H1 (cell line): ENCODE measurements around the gene NR4A3. TPM values are rescaled to one million over a fixed set of nuclear protein-coding genes. Genes with fewer than 3 reads are reported as not detected.

Experiments
- CTCF ChIA-PET: fragments of 300-600 bp; sonication (Branson Sonifier 250); formaldehyde crosslinking; loops from one replicate; lab custom pipeline; 2021; ENCODE audit not compliant: partially characterized antibody; lab: Charles Lee
- POLR2A ChIA-PET: fragments of 300-600 bp; sonication (Branson Sonifier 250); formaldehyde crosslinking; loops from one replicate; lab custom pipeline; 2021; ENCODE audit warnings: inconsistent platforms; ENCODE audit not compliant: partially characterized antibody; lab: Charles Lee
- DNase-seq, 2 experiments: peaks; one replicate each; pipeline versions ENCODE4 v3.0.0 to v3.0.0-alpha.2; 2010 to 2022; ENCODE audit warnings: low spot score in 2 of 2, low read depth in 1 of 2, mixed read lengths in 1 of 2
- FAIRE-seq: peaks from 2 replicates; lab custom pipeline; 2011; peaks lifted over from hg19 to GRCh38; lab: Jason Lieb, UNC
- H2AFZ ChIP-seq: 2 replicates; pipeline ENCODE4 v1.8.1; 2012; ENCODE audit warnings: low read length, inconsistent platforms
- H2AK5ac ChIP-seq: 2 replicates; pipeline ENCODE4 v1.6.1; 2013; ENCODE audit warnings: low read depth, low read length
- H2BK120ac ChIP-seq: replicated peaks from 2 replicates; pipeline ENCODE3; 2013; ENCODE audit warnings: low read depth, low read length, inconsistent platforms
- H2BK12ac ChIP-seq: 2 replicates; pipeline ENCODE4 v1.6.1; 2013; ENCODE audit warnings: low read depth, low read length
- H2BK15ac ChIP-seq: 2 replicates; pipeline ENCODE4 v1.6.1; 2013; ENCODE audit warnings: low read length
- H2BK20ac ChIP-seq: 2 replicates; pipeline ENCODE4 v1.6.1; 2013; ENCODE audit warnings: low read length
- H2BK5ac ChIP-seq: 2 replicates; pipeline ENCODE4 v1.6.1; 2013; ENCODE audit warnings: low read depth, low read length
- H3K14ac ChIP-seq: 2 replicates; pipeline ENCODE4 v1.6.1; 2013; ENCODE audit warnings: inconsistent platforms; ENCODE audit not compliant: insufficient read length
- H3K18ac ChIP-seq: 2 replicates; pipeline ENCODE4 v1.6.1; 2013; ENCODE audit warnings: low read length; ENCODE audit errors: extremely low read depth
- H3K23ac ChIP-seq: 2 replicates; pipeline ENCODE4 v1.6.1; 2013; ENCODE audit warnings: inconsistent platforms; ENCODE audit not compliant: insufficient read length
- H3K23me2 ChIP-seq: 2 replicates; pipeline ENCODE4 v1.6.1; 2013; ENCODE audit warnings: low read depth, low read length
- H3K27ac ChIP-seq: 2 replicates; pipeline ENCODE4 v1.6.1; 2011; ENCODE audit warnings: low read depth, low read length, inconsistent platforms
- H3K27me3 ChIP-seq, 4 experiments: replicated peaks in 1 of 4; 1 replicate in 1 of 4; 2 replicates in 3 of 4; pipeline versions ENCODE4 v1.6.1 to v1.8.1; 2011 to 2013; ENCODE audit warnings: low read length in 3 of 4, mild to moderate bottlenecking in 3 of 4, inconsistent platforms in 2 of 4, mixed read lengths in 2 of 4, moderate library complexity in 1 of 4; ENCODE audit not compliant: control insufficient read depth in 3 of 4, insufficient read depth in 3 of 4; ENCODE audit errors: extremely low read depth in 1 of 4
- H3K36me3 ChIP-seq, 4 experiments: 2 replicates each; pipeline versions ENCODE4 v1.6.1 to v1.8.1; 2011 to 2013; ENCODE audit warnings: mild to moderate bottlenecking in 4 of 4, low read length in 3 of 4, moderate library complexity in 2 of 4, control low read depth in 1 of 4, inconsistent platforms in 1 of 4; ENCODE audit not compliant: insufficient read depth in 4 of 4, control insufficient read depth in 2 of 4
- H3K4ac ChIP-seq: replicated peaks from 2 replicates; pipeline ENCODE3; 2013; ENCODE audit warnings: low read length, low read depth, mixed read lengths, inconsistent platforms; ENCODE audit not compliant: insufficient read length
- H3K4me1 ChIP-seq, 4 experiments: replicated peaks in 1 of 4; 1 replicate in 1 of 4; 2 replicates in 3 of 4; pipeline versions ENCODE4 v1.6.1 to v1.8.1; 2011 to 2013; ENCODE audit warnings: low read length in 3 of 4, inconsistent platforms in 2 of 4, mixed read lengths in 1 of 4; ENCODE audit not compliant: insufficient read depth in 4 of 4, control insufficient read depth in 3 of 4
- H3K4me2 ChIP-seq, 2 experiments: 2 replicates each; pipeline versions ENCODE4 v1.6.1 to v1.8.1; 2011 to 2013; ENCODE audit warnings: low read depth in 2 of 2, low read length in 2 of 2, control low read depth in 1 of 2, inconsistent platforms in 1 of 2, mild to moderate bottlenecking in 1 of 2; ENCODE audit not compliant: insufficient read depth in 1 of 2
- H3K4me3 ChIP-seq, 4 experiments: fragments of 200-600, 300-600 bp in 1 of 4; sonication (generic), shearing (Covaris generic), sonication (Bioruptor Twin) in 1 of 4; 2 replicates each; pipeline versions ENCODE4 v1.5.1 to v1.8.1; 2011 to 2016; ENCODE audit warnings: low read length in 4 of 4, low read depth in 3 of 4, control low read depth in 2 of 4, inconsistent platforms in 2 of 4, mild to moderate bottlenecking in 2 of 4, mixed read lengths in 1 of 4, moderate library complexity in 1 of 4; ENCODE audit not compliant: insufficient read depth in 2 of 4; ENCODE audit errors: extremely low read depth in 1 of 4
- H3K56ac ChIP-seq: replicated peaks from 2 replicates; pipeline ENCODE3; 2013; ENCODE audit warnings: low read depth, mild to moderate bottlenecking, mixed read lengths, low read length, inconsistent platforms; ENCODE audit not compliant: insufficient read length
- H3K79me1 ChIP-seq: 2 replicates; pipeline ENCODE4 v1.6.1; 2013; ENCODE audit warnings: low read depth, low read length, control low read depth
- H3K79me2 ChIP-seq, 2 experiments: 2 replicates each; pipeline versions ENCODE4 v1.6.1 to v1.8.1; 2012 to 2013; ENCODE audit warnings: low read length in 2 of 2, mild to moderate bottlenecking in 2 of 2, inconsistent platforms in 1 of 2; ENCODE audit not compliant: insufficient read depth in 2 of 2, control insufficient read depth in 1 of 2
- H3K9ac ChIP-seq, 4 experiments: replicated peaks in 1 of 4; 1 replicate in 1 of 4; 2 replicates in 3 of 4; pipeline versions ENCODE4 v1.6.1 to v1.8.1; 2011 to 2013; ENCODE audit warnings: low read depth in 3 of 4, low read length in 3 of 4, control low read depth in 2 of 4, mild to moderate bottlenecking in 2 of 4, moderate library complexity in 2 of 4, inconsistent platforms in 1 of 4; ENCODE audit errors: extremely low read depth in 1 of 4
- H3K9me3 ChIP-seq, 2 experiments: 2 replicates each; pipeline versions ENCODE4 v1.6.1 to v1.8.1; 2012 to 2013; ENCODE audit warnings: mild to moderate bottlenecking in 2 of 2, moderate library complexity in 2 of 2, control low read depth in 1 of 2, inconsistent platforms in 1 of 2, low read depth in 1 of 2, low read length in 1 of 2, mixed read lengths in 1 of 2; ENCODE audit not compliant: insufficient read depth in 2 of 2
- H4K20me1 ChIP-seq, 2 experiments: replicated peaks in 1 of 2; 2 replicates each; pipeline versions ENCODE3 to v1.8.1; 2011 to 2013; ENCODE audit warnings: inconsistent platforms in 2 of 2, low read length in 2 of 2, mild to moderate bottlenecking in 1 of 2; ENCODE audit not compliant: insufficient read depth in 2 of 2, control insufficient read depth in 1 of 2
- H4K5ac ChIP-seq: 2 replicates; pipeline ENCODE4 v1.6.1; 2013; ENCODE audit warnings: low read length, low read depth, mixed read lengths, inconsistent platforms; ENCODE audit not compliant: insufficient read length
- H4K8ac ChIP-seq: 2 replicates; pipeline ENCODE4 v1.8.0; 2013; ENCODE audit warnings: mild to moderate bottlenecking, moderate library complexity, low read length, inconsistent platforms; ENCODE audit not compliant: insufficient read depth; ENCODE audit errors: extremely low read depth
- H4K91ac ChIP-seq: replicated peaks from 2 replicates; pipeline ENCODE3; 2013; ENCODE audit warnings: low read length, mixed read lengths, inconsistent platforms; ENCODE audit not compliant: insufficient read length
- ATF2 ChIP-seq: IDR thresholded peaks from 2 replicates; pipeline ENCODE4 v1.6.1; 2012; ENCODE audit warnings: low read length, inconsistent platforms
- BRCA1 ChIP-seq: IDR thresholded peaks from 2 replicates; pipeline ENCODE4 v1.6.1; 2012; ENCODE audit warnings: low read depth, low read length, improper control_type of control experiment
- CHD1 ChIP-seq: IDR thresholded peaks from 2 replicates; pipeline ENCODE4 v1.6.1; 2012; ENCODE audit warnings: low read depth, low read length, improper control_type of control experiment
- KDM4A ChIP-seq: IDR thresholded peaks from one replicate; pipeline ENCODE4 v1.7.1; 2012; ENCODE audit warnings: low read depth, mild to moderate bottlenecking, moderate library complexity, low read length, inconsistent platforms; ENCODE audit not compliant: severe bottlenecking
- RNF2 ChIP-seq: fragments of 200-900, 300-1000 bp; sonication (generic); IDR thresholded peaks from 2 replicates; pipeline ENCODE4 v1.7.1; 2016; ENCODE audit warnings: borderline replicate concordance, low read depth, mild to moderate bottlenecking, antibody characterized with exemption, low read length; ENCODE audit not compliant: poor library complexity, severe bottlenecking; ENCODE audit errors: missing control alignments
- RXRA ChIP-seq: IDR thresholded peaks from 2 replicates; pipeline ENCODE4 v1.6.1; 2011; ENCODE audit warnings: low read depth, mild to moderate bottlenecking, low read length, moderate library complexity; ENCODE audit not compliant: insufficient read depth
- SIN3A ChIP-seq, 2 experiments: IDR thresholded peaks in 1 of 2; conservative IDR thresholded peaks in 1 of 2; 2 replicates each; pipeline ENCODE4 v1.6.1; 2011 to 2012; ENCODE audit warnings: low read length in 2 of 2, improper control_type of control experiment in 1 of 2, low read depth in 1 of 2, mild to moderate bottlenecking in 1 of 2
- USF2 ChIP-seq: IDR thresholded peaks from 2 replicates; pipeline ENCODE4 v1.6.1; 2011; ENCODE audit warnings: low read length, improper control_type of control experiment
- YY1 ChIP-seq: IDR thresholded peaks from 2 replicates; pipeline ENCODE4 v1.6.1; 2011; ENCODE audit warnings: low read depth, mild to moderate bottlenecking, low read length
- ZNF274 ChIP-seq: IDR thresholded peaks from 2 replicates; pipeline ENCODE4 v1.7.0; 2012; ENCODE audit warnings: low read length, borderline replicate concordance; ENCODE audit errors: extremely low read depth
- WGBS, 2 experiments: shearing (Covaris generic) in 1 of 2; methylation state at CpG; one replicate each; pipeline versions ENCODE4 v1.1.6 to v1.1.7; 2013 to 2015; ENCODE audit warnings: low lambda C conversion rate in 2 of 2, mixed read lengths in 2 of 2, inconsistent platforms in 1 of 2, low coverage in 1 of 2, missing lambda C conversion rate in 1 of 2; ENCODE audit not compliant: insufficient replicate concordance in 2 of 2, insufficient coverage in 1 of 2, insufficient read length in 1 of 2; ENCODE audit errors: extremely low coverage in 1 of 2, missing lambda C conversion rate in 1 of 2; 5-methylcytosine and 5-hydroxymethylcytosine counted together
- polyA plus RNA-seq, 7 experiments: library from polyadenylated mRNA; depleted of rRNA in 3 of 7; stranded (reverse) in 5 of 7; unstranded in 2 of 7; fragments of >200 nt in 5 of 7; fragments of 200-250 nt in 2 of 7; gene quantifications; 1 replicate in 5 of 7; 2 replicates in 1 of 7; 4 replicates in 1 of 7; pipeline versions ENCODE4 v1.2.1 to v1.2.3, GENCODE V29; 2011 to 2013; ENCODE audit warnings: missing spikeins in 2 of 7, mixed read lengths in 2 of 7
- total RNA-seq: library from RNA; stranded (reverse); fragmentation: NEBNext Ultra II Directional; extraction: Animal tissue kit (Norgen Biotek cat#: 25700); gene quantifications from 2 replicates; pipeline ENCODE4 v1.2.1, GENCODE V29; 2021

Gene NR4A3
- total and polyA plus RNA-seq, 2 of the 8 experiments (the other 6 are each of a cell fraction or from before 2014, with no cell fraction given) = 0.05 to 0.30 TPM

DNA sequence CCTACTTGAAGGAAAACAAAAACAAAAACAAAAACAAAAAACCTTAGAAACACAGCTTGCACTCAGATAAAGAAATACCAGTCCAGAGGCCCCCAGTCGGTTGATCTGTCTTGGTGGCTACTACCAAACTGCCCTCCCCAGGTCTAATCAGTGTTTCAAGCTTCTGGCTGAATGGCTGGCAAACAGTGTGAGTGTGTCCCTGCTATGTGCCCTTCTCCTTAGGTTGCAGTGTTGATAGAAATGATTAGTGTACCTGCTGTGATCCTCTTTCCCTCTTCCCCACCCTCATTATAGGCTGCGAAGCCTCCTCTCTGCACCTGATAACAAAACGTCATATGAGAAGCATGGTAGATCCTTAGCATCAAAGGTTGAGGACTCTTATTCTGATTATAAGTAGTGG is 12.8 kb downstream of the NR4A3 start:
- Histone ChIP-seq H3K79me1 (no peaks in the 10 kb centered on the region), H3K18ac (no peak overlapping the region), H3K23me2 (no peaks in the 10 kb centered on the region), H3K56ac (no peak overlapping the region), H4K8ac (no peak overlapping the region), H4K20me1 (peaks cover 0 to 4% of the 10 kb centered on the region in 2 experiments), H3K14ac (no peak overlapping the region), H4K91ac (no peak overlapping the region), H2BK12ac (no peak overlapping the region), H3K9ac (no peak overlapping the region), H3K4me2 (no peak overlapping the region), H3K4me1 (peaks cover 0 to 1% (median 0%) of the 10 kb centered on the region in 4 experiments; a peak in 1 of 7 replicates), H3K79me2 (no peaks in the 10 kb centered on the region), H3K4me3 (no peak overlapping the region), H2BK5ac (no peak overlapping the region), H2BK15ac (no peak overlapping the region), H2AK5ac (no peak overlapping the region), H2BK20ac (no peak overlapping the region), H4K5ac (no peak overlapping the region), H3K27ac (no peak overlapping the region), H3K9me3 (no peaks in the 10 kb centered on the region), H3K4ac (no peak overlapping the region), H2BK120ac (no peak overlapping the region), H2AFZ (no peak overlapping the region), H3K36me3 (no peaks in the 10 kb centered on the region), H3K27me3 (peaks cover 4 to 17% (median 12%) of the 10 kb centered on the region in 4 experiments), H3K23ac (no peak overlapping the region)
- POLR2A ChIA-PET = interaction anchor here (1.8 kb wide), 1 partner anchor 10 kb away, joined by 6 read pairs; no protein-coding TSS in a partner anchor
- FAIRE-seq = no peak
- 87% methylated on average over 3 of the region's 3 CpGs; no CpG with 5 or more reads in 1 of the 2 experiments for WGBS, 2 experiments
- CTCF ChIA-PET = interaction anchor here (2.6 to 4.3 kb wide), 2 partner anchors 10 to 21 kb away, joined by 9 to 11 read pairs; no protein-coding TSS in a partner anchor
- no peak for DNase-seq
- TF ChIP-seq RXRA (no peak), BRCA1 (no peak), YY1 (no peak), CHD1 (no peak), KDM4A (no peak), SIN3A (conservative IDR thresholded peaks at IDR 0.05 in 1 of 2, IDR thresholded peaks at IDR 0.05 in 1 of 2; ENCODE audit: low read depth in 1 of 2, low read length in 2 of 2) (no peak), ATF2 (no peak), RNF2 (no peak), ZNF274 (no peak), USF2 (no peak)
